CD4-positive, alpha-beta T cell (primary cell): ENCODE results near the gene EFNA1. TPM values are rescaled to one million over a fixed set of nuclear protein-coding genes. Genes with fewer than 3 reads are reported as not detected.

ENCODE experiments used
- ATAC-seq: fragments of 200-7000 bp; cut with Tn5 transposase; one replicate; pipeline ENCODE4 v1.10.0; 2022; ENCODE audit warnings: mild to moderate bottlenecking; ENCODE audit not compliant: poor library complexity
- CTCF ChIA-PET: fragments of 350-600 bp; sonication (Branson Sonifier 250); formaldehyde crosslinking; loops from one replicate; lab custom pipeline; 2021; ENCODE audit warnings: antibody characterized with exemption, inconsistent platforms; lab: Charles Lee
- POLR2A ChIA-PET: fragments of 350-600 bp; sonication (Branson Sonifier 250); formaldehyde crosslinking; loops from one replicate; lab custom pipeline; 2021; ENCODE audit warnings: antibody characterized with exemption, inconsistent platforms; lab: Charles Lee
- DNase-seq, 14 experiments: peaks; one replicate each; pipeline ENCODE4 v3.0.0-alpha.2; 2013 to 2020; ENCODE audit warnings: mixed read lengths in 2 of 14
- H3K27ac ChIP-seq, 2 donors: one replicate each; pipeline versions ENCODE4 v1.5.1 to v1.7.0; 2013; ENCODE audit warnings: low read length in 2 of 2, low read depth in 1 of 2, mild to moderate bottlenecking in 1 of 2
- H3K27me3 ChIP-seq, 2 experiments: 1 replicate in 1 of 2; 2 replicates in 1 of 2; pipeline versions ENCODE4 v1.6.1 to v1.7.0; 2013; ENCODE audit warnings: low read length in 2 of 2, control low read depth in 1 of 2, mild to moderate bottlenecking in 1 of 2, moderate library complexity in 1 of 2; ENCODE audit not compliant: insufficient read depth in 2 of 2, control insufficient read depth in 1 of 2
- H3K36me3 ChIP-seq: one replicate; pipeline ENCODE4 v1.6.1; 2013; ENCODE audit warnings: low read length, control low read depth; ENCODE audit not compliant: insufficient read depth
- H3K4me1 ChIP-seq: one replicate; pipeline ENCODE4 v1.6.1; 2013; ENCODE audit warnings: low read length, control low read depth; ENCODE audit not compliant: insufficient read depth
- H3K4me3 ChIP-seq: one replicate; pipeline ENCODE4 v1.5.1; 2013; ENCODE audit warnings: mild to moderate bottlenecking, low read length, moderate library complexity
- H3K9me3 ChIP-seq, 2 experiments: 1 replicate in 1 of 2; 2 replicates in 1 of 2; pipeline versions ENCODE4 v1.6.1 to v1.7.0; 2013; ENCODE audit warnings: low read length in 2 of 2, mild to moderate bottlenecking in 2 of 2, control low read depth in 1 of 2, moderate library complexity in 1 of 2; ENCODE audit not compliant: control insufficient read depth in 1 of 2, insufficient read depth in 1 of 2
- H3K27ac Mint-ChIP-seq: one replicate; pipeline ENCODE4 v1.8.0; 2020; ENCODE audit warnings: mixed read lengths
- H3K27me3 Mint-ChIP-seq: one replicate; pipeline ENCODE4 v1.8.0; 2021; ENCODE audit warnings: mixed read lengths
- H3K36me3 Mint-ChIP-seq: one replicate; pipeline ENCODE4 v1.8.0; 2021; ENCODE audit warnings: low read depth, mixed read lengths
- H3K4me1 Mint-ChIP-seq: one replicate; pipeline ENCODE4 v1.8.0; 2021; ENCODE audit warnings: low read depth, mixed read lengths
- H3K4me3 Mint-ChIP-seq: one replicate; pipeline ENCODE4 v1.8.0; 2020; ENCODE audit warnings: mild to moderate bottlenecking, mixed read lengths
- H3K9me3 Mint-ChIP-seq: one replicate; pipeline ENCODE4 v1.8.0; 2020; ENCODE audit warnings: mixed read lengths
- CTCF ChIP-seq: fragments of 200-600 bp; IDR thresholded peaks from one replicate; pipeline ENCODE4 v1.8.0; 2022; ENCODE audit warnings: antibody characterized with exemption, mild to moderate bottlenecking
- intact Hi-C, 2 experiments: fragments of 100-400 bp; cut with DNase I in 1 of 2; cut with micrococcal nuclease in 1 of 2; formaldehyde crosslinking; loops; one replicate each; pipeline versions ENCODE4 v1.15.1 to v1.9.0; 2023 to 2025; cut with DNase I, micrococcal nuclease
- polyA plus RNA-seq, 2 donors: library from polyadenylated mRNA; unstranded; fragments of 120-200 nt; gene quantifications; one replicate each; pipeline ENCODE4 v1.2.1, GENCODE V29; 2013
- total RNA-seq, 174 experiments: library from RNA in 2 of 174; stranded (reverse) in 2 of 174; gene quantifications; one replicate each; pipeline ENCODE4 v1.2.3 and lab custom pipeline; 2021 to 2026

EFNA1 gene
- total RNA-seq (1 to 10 TPM; 4.2 to 5.9 TPM), total RNA-seq (lab: John Stamatoyannopoulos, UW) (0 to 13.3 (median 1.5) reads per million in 172 experiments)
- polyA plus RNA-seq (2013, experiment 1 of 2) = 1.4 TPM
- 2.4 TPM for polyA plus RNA-seq (2013, experiment 2 of 2)

- intact Hi-C loops = loop anchor here (5.0 kb wide), 2 partner anchors 35 to 40 kb away; no protein-coding TSS in a partner anchor
- peak within 1 kb of the TSS; percentile 82 for H3K4me3 Mint-ChIP-seq
- H3K27me3 ChIP-seq = peaks cover 7 to 15% of the 10 kb centered on the region in 2 experiments
- CTCF ChIA-PET = interaction anchor here (1.2 kb wide), 1 partner anchor 36 kb away, joined by 5 read pairs; no protein-coding TSS in a partner anchor
- peak within 1 kb of the TSS; percentile 82 for H3K27ac Mint-ChIP-seq
- H3K4me1 Mint-ChIP-seq = peaks cover 38% of the 10 kb centered on the region
- POLR2A ChIA-PET = interaction anchor here (1.1 to 1.9 kb wide), 2 partner anchors 8 to 66 kb away, joined by 3 to 10 read pairs; partner anchors contain the start of gene SLC50A1
- DNase-seq (peak in 10 of 14 experiments; percentile 18 to 62 (median 46)), ATAC-seq (peak; percentile 32)
- no peak for TF ChIP-seq CTCF
- H3K4me1 ChIP-seq = peaks cover 41% of the 10 kb centered on the region
- H3K27ac ChIP-seq = no peak within 1 kb of the TSS
- H3K9me3 Mint-ChIP-seq = no peaks in the 10 kb centered on the region
- H3K36me3 ChIP-seq = no peaks in the 10 kb centered on the region
- peak within 1 kb of the TSS; percentile 59 for H3K4me3 ChIP-seq
- peaks cover 29% of the 10 kb centered on the region for H3K27me3 Mint-ChIP-seq
- H3K36me3 Mint-ChIP-seq = peaks cover 14% of the 10 kb centered on the region
- no peaks in the 10 kb centered on the region for H3K9me3 ChIP-seq
These were observed at the start of gene EFNA1 for GRCh38 chr1:155127105-155127966. TSS of gene EFNA1 (plus strand) at chr1:155127876. CDS start at chr1:155127978, 102 bp downstream.

- Mint-ChIP-seq H3K36me3 (no peaks in the 10 kb centered on the region), H3K27ac (peak within 1 kb of the TSS; percentile 5), H3K9me3 (no peaks in the 10 kb centered on the region), H3K27me3 (peaks cover 29% of the 10 kb centered on the region), H3K4me3 (peak within 1 kb of the TSS; percentile 86), H3K4me1 (peaks cover 53% of the 10 kb centered on the region)
- H3K4me3 ChIP-seq = peak within 1 kb of the TSS; percentile 48
- intact Hi-C loops = no loop called here
- ChIA-PET CTCF (interaction anchor here (0.8 to 1.5 kb wide), 4 partner anchors 8 to 17 kb away, joined by 3 to 6 read pairs (median 3); no protein-coding TSS in a partner anchor), POLR2A (interaction anchor here (0.8 to 2.6 kb wide), 6 partner anchors 8 to 94 kb away, joined by 3 to 6 read pairs (median 4); partner anchors contain the start of genes ADAM15, EFNA4 and KRTCAP2)
- TF ChIP-seq CTCF = no peak
- DNase-seq (peak in 13 of 14 experiments; percentile 33 to 79 (median 60)), ATAC-seq (peak; percentile 25)
- peaks cover 62% of the 10 kb centered on the region for H3K4me1 ChIP-seq
- H3K27me3 ChIP-seq = peaks cover 38% of the 10 kb centered on the region in 2 experiments
- no peaks in the 10 kb centered on the region for H3K36me3 ChIP-seq
- H3K9me3 ChIP-seq = peaks cover 0 to 30% of the 10 kb centered on the region in 2 experiments
- H3K27ac ChIP-seq = no peak within 1 kb of the TSS
These were observed 49.0 kb upstream of the EFNA1 start, which contains the start of gene EFNA3 for GRCh38 chr1:155078469-155079209. TSS of gene EFNA3 (plus strand) at chr1:155078837. CDS start at chr1:155078942, 105 bp downstream.

GRCh38 chr1:155079210-155079486, 48.5 kb upstream of the EFNA1 start:
- peaks cover 0 to 30% of the 10 kb centered on the region in 2 experiments for H3K9me3 ChIP-seq
- H3K27me3 Mint-ChIP-seq = peaks cover 34% of the 10 kb centered on the region
- DNase-seq = no peak
- H3K4me1 ChIP-seq = peaks cover 63% of the 10 kb centered on the region
- H3K27ac Mint-ChIP-seq = peak overlapping the region; percentile 1
- H3K4me3 Mint-ChIP-seq = peak overlapping the region; percentile 86
- intact Hi-C loops = no loop called here
- no peak for TF ChIP-seq CTCF
- ChIA-PET POLR2A (interaction anchor here (0.8 to 2.6 kb wide), 6 partner anchors 9 to 94 kb away, joined by 3 to 6 read pairs (median 4); partner anchors contain the start of genes ADAM15, EFNA4 and KRTCAP2), CTCF (interaction anchor here (0.8 to 1.5 kb wide), 2 partner anchors 9 to 18 kb away, joined by 3 to 6 read pairs; no protein-coding TSS in a partner anchor)
- H3K27ac ChIP-seq = no peak overlapping the region
- ATAC-seq = peak; percentile 5
- peak overlapping the region; percentile 48 for H3K4me3 ChIP-seq
- H3K9me3 Mint-ChIP-seq = no peaks in the 10 kb centered on the region
- H3K4me1 Mint-ChIP-seq = peaks cover 53% of the 10 kb centered on the region
- H3K36me3 Mint-ChIP-seq = no peaks in the 10 kb centered on the region
- peaks cover 43% of the 10 kb centered on the region in 2 experiments for H3K27me3 ChIP-seq
- no peaks in the 10 kb centered on the region for H3K36me3 ChIP-seq
